HG03039 (cell line): Measurements from ENCODE around the gene AP4S1.
"Not testable (repeated sequence)": the region's sequence is repeated elsewhere in the genome, so short reads cannot be mapped to it uniquely, and the experiment has no call there.

Experiments
- ATAC-seq: cut with Tn5 transposase; IDR thresholded peaks from one replicate; pipeline ENCODE4 v1.9.1; 2021; ENCODE audit warnings: mild to moderate bottlenecking, moderate library complexity; ENCODE audit not compliant: unreplicated experiment

The AP4S1 gene

GRCh38 chr14:31025367-31026076 lies at the start of gene AP4S1:
AP4S1 (plus strand) TSS chr14:31025649; CDS start chr14:31066197, 40,548 bp downstream.
- ATAC-seq = peak; percentile 11

GRCh38 chr14:30977752-30978151 lies 47.7 kb upstream of the AP4S1 start:
- ATAC-seq = no peak

- ATAC-seq = not testable (repeated sequence)
These were observed 45.2 kb upstream of the AP4S1 start for GRCh38 chr14:30980106-30980704.

- no peak for ATAC-seq
These were observed 44.5 kb upstream of the AP4S1 start for GRCh38 chr14:30980980-30981379.

- ATAC-seq = no peak
These were observed 42.9 kb upstream of the AP4S1 start for GRCh38 chr14:30982533-30982932.

- ATAC-seq = no peak
These were observed 41.6 kb upstream of the AP4S1 start for GRCh38 chr14:30983858-30984257.

GRCh38 chr14:30985796-30986195 lies 39.7 kb upstream of the AP4S1 start:
- no peak for ATAC-seq

- ATAC-seq = no peak
These were observed 36.9 kb upstream of the AP4S1 start for GRCh38 chr14:30988509-30988908.

- no peak for ATAC-seq
These were observed 34.7 kb upstream of the AP4S1 start for GRCh38 chr14:30990770-30991169.

GRCh38 chr14:30991408-30991807 lies 34.0 kb upstream of the AP4S1 start:
- ATAC-seq = no peak

- ATAC-seq = no peak
These were observed 32.4 kb upstream of the AP4S1 start for GRCh38 chr14:30993071-30993470.

GRCh38 chr14:30994681-30995620 lies 30.5 kb upstream of the AP4S1 start:
- peak; percentile 54 for ATAC-seq

GRCh38 chr14:30995689-30996088 lies 29.8 kb upstream of the AP4S1 start:
- no peak for ATAC-seq

GRCh38 chr14:30996892-30997659 lies 28.4 kb upstream of the AP4S1 start:
- no peak for ATAC-seq

- no peak for ATAC-seq
These were observed 27.2 kb upstream of the AP4S1 start for GRCh38 chr14:30998100-30998706.

GRCh38 chr14:30999038-30999773 lies 26.2 kb upstream of the AP4S1 start:
- ATAC-seq = no peak

- ATAC-seq = no peak
These were observed 24.7 kb upstream of the AP4S1 start for GRCh38 chr14:31000629-31001338.

GRCh38 chr14:31001339-31001658 lies 24.1 kb upstream of the AP4S1 start:
- no peak for ATAC-seq

- no peak for ATAC-seq
These were observed 22.2 kb upstream of the AP4S1 start for GRCh38 chr14:31003284-31003683.
